GM10266 (cell line): ENCODE measurements around the gene JADE3.
A peak's percentile ranks its signal among the peaks of the same experiment; 100 is the strongest.

Experiments
- DNase-seq: peaks from one replicate; pipeline ENCODE4 v3.0.0; 2012; ENCODE audit errors: extremely low spot score
- TF ChIP-seq, protein P1 (sequence below): IDR thresholded peaks from 2 replicates; pipeline ENCODE4 v1.5.1; 2012; ENCODE audit warnings: mild to moderate bottlenecking, low read depth; ENCODE audit not compliant: control insufficient read depth, insufficient read depth; ENCODE audit errors: missing control alignments

JADE3 gene

GRCh38 chrX:46927718-46928117, 15.5 kb downstream of the JADE3 start:
- DNase-seq = no peak
- TF ChIP-seq, protein P1, sequence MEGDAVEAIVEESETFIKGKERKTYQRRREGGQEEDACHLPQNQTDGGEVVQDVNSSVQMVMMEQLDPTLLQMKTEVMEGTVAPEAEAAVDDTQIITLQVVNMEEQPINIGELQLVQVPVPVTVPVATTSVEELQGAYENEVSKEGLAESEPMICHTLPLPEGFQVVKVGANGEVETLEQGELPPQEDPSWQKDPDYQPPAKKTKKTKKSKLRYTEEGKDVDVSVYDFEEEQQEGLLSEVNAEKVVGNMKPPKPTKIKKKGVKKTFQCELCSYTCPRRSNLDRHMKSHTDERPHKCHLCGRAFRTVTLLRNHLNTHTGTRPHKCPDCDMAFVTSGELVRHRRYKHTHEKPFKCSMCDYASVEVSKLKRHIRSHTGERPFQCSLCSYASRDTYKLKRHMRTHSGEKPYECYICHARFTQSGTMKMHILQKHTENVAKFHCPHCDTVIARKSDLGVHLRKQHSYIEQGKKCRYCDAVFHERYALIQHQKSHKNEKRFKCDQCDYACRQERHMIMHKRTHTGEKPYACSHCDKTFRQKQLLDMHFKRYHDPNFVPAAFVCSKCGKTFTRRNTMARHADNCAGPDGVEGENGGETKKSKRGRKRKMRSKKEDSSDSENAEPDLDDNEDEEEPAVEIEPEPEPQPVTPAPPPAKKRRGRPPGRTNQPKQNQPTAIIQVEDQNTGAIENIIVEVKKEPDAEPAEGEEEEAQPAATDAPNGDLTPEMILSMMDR = no peak

GRCh38 chrX:46929439-46930261, 17.4 kb downstream of the JADE3 start:
- no peak for DNase-seq
- TF ChIP-seq, protein P1 = no peak

DNA sequence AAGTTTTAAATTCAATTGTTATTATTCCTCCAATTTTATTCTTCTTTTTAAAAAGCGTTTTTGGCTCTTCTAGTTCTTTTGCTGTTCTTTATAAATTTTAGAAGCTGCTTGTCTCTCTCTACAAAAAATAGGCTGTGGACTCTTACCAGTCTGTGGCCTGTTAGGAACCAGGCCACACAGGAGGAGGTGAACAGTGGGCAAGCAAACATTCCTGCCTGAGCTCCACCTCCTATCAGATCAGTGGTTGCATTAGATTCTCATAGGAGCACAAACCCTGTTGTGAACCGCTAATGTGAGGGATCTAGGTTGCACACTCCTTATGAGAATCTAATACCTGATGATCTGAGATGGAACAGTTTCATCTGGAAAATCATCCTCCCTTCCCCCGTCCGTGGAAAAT, 23.1 kb downstream of the JADE3 start:
- no peak for DNase-seq

DNA sequence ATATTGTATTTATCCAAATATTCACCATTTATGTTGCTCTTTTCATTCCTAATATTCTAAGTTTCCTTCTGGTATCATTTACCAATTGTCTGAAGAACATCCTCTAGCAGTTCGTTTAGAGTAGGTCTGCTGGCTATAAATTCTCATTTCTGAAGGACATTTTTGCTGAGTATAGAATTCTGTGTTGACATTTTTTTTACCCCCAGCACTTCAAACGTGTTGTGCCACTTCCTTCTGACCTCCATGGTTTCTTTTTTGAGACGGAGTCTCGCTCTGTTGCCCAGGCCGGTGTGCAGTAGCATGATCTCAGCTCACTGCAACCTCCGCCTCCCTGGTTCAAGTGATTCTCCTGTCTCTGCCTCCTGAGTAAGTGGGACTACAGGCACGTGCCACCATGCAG, 26.4 kb downstream of the JADE3 start:
- no peak for DNase-seq
- TF ChIP-seq, protein P1 = no peak

More for the DNA sequence above, 23.1 kb downstream of the JADE3 start:
- TF ChIP-seq, protein P1 = no peak

DNA sequence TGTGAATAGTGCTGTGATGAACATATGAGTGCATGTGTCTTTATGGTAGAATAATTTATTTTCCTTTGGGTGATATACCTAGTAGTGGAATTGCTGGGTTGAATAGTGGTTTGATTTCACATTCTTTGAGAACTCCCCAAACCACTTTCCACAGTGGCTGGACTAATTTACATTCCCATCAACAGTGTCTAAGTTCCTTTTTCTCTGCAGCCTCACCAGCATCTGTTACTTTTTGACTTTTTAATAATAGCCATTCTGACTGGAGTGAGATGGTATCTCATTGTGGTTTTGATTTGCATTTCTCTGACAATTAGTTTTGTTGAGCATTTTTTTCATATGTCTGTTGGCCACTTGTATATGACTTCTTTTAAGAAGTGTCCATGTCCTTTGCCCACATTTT, 29.1 kb downstream of the JADE3 start:
- DNase-seq = no peak

GRCh38 chrX:46953137-46953527, 40.9 kb downstream of the JADE3 start:
- TF ChIP-seq, protein P1 = no peak
- DNase-seq = peak; percentile 7

More for the DNA sequence above, 29.1 kb downstream of the JADE3 start:
- TF ChIP-seq, protein P1 = no peak

DNA sequence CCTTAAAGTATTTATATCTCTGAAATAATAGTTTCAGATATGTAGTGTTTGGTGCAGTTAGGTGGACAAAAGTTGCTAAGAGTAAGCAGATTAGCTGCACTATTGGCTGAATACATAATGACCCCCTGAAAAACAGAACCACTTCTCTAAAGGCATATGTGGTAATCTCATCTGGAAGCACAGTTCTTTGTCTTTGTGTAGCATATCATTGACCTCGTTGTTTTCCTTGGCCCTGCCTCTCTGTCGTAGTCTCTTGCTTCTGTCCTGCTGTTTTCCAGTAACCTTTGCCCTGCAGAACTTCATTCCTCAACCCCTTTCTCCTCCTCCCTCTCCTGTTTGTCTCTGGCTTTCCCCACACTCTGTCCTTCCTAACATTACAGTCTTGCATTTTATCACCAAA, 41.4 kb downstream of the JADE3 start:
- no peak for DNase-seq
- TF ChIP-seq, protein P1 = no peak
